Esophagus squamous epithelium (tissue), 5 donors: ENCODE results near the gene KLHL42. TPM values are rescaled to one million over a fixed set of nuclear protein-coding genes. Genes with fewer than 3 reads are reported as not detected.

ENCODE experiments used
- DNase-seq: peaks from one replicate; lab custom pipeline; 2025; lab: John Stamatoyannopoulos, UW
- H3K27ac ChIP-seq, 4 donors: fragments of 200-600 bp; sonication (generic); one replicate each; pipeline ENCODE4 v1.5.1; 2016 to 2019; ENCODE audit warnings: mild to moderate bottlenecking in 1 of 4
- H3K27me3 ChIP-seq, 4 donors: fragments of 200-600 bp; sonication (generic); 1 replicate in 3 of 4; 2 replicates in 1 of 4; pipeline versions ENCODE4 v1.5.1 to v1.6.0; 2017 to 2021; ENCODE audit warnings: antibody characterized with exemption in 1 of 4
- H3K36me3 ChIP-seq, 3 donors: fragments of 200-600 bp; sonication (generic); one replicate each; pipeline ENCODE4 v1.5.1; 2016 to 2019
- H3K4me1 ChIP-seq, 3 donors: fragments of 200-600 bp; sonication (generic); one replicate each; pipeline ENCODE4 v1.5.1; 2017 to 2019
- H3K4me3 ChIP-seq, 4 donors: fragments of 200-600 bp; sonication (generic); 1 replicate in 3 of 4; 2 replicates in 1 of 4; pipeline ENCODE4 v1.5.1; 2016 to 2019; ENCODE audit warnings: mild to moderate bottlenecking in 2 of 4, moderate library complexity in 1 of 4
- H3K9me3 ChIP-seq, 3 donors: fragments of 200-600 bp; sonication (generic); one replicate each; pipeline ENCODE4 v1.5.1; 2016 to 2019
- POLR2A ChIP-seq, 4 donors: fragments of 450-650 bp; IDR thresholded peaks; one replicate each; pipeline ENCODE4 v1.6.1; 2017; ENCODE audit warnings: antibody characterized with exemption in 4 of 4, mild to moderate bottlenecking in 4 of 4, moderate library complexity in 3 of 4
- intact Hi-C: fragments of 100-400 bp; cut with DNase I; formaldehyde crosslinking; loops from one replicate; pipeline ENCODE4 v1.15.0; 2022
- small RNA-seq, 4 donors: library from RNA; depleted of rRNA; stranded (forward); fragments of <200 nt; gene quantifications; one replicate each; pipeline ENCODE3, GENCODE V24; 2016
- total RNA-seq, 4 donors: library from RNA; depleted of rRNA; stranded (reverse); fragments of >200 nt; gene quantifications; one replicate each; pipeline ENCODE4 v1.1.0, GENCODE V29; 2016
- TF ChIP-seq, protein P1 (sequence below), 6 experiments: fragments of 450-650 bp in 4 of 6; fragments of 200-600 bp in 2 of 6; sonication (generic) in 2 of 6; IDR thresholded peaks; one replicate each; pipeline ENCODE4 v1.5.1; 2016 to 2019; ENCODE audit warnings: antibody characterized with exemption in 6 of 6, mild to moderate bottlenecking in 4 of 6, moderate library complexity in 4 of 6
- donor health status: DM: yes; HTN: yes; CAD: no.

Gene KLHL42
- total RNA-seq, 4 donors from 2014 or later: 9.2 to 33.2 (median 11.3) TPM

DNA sequence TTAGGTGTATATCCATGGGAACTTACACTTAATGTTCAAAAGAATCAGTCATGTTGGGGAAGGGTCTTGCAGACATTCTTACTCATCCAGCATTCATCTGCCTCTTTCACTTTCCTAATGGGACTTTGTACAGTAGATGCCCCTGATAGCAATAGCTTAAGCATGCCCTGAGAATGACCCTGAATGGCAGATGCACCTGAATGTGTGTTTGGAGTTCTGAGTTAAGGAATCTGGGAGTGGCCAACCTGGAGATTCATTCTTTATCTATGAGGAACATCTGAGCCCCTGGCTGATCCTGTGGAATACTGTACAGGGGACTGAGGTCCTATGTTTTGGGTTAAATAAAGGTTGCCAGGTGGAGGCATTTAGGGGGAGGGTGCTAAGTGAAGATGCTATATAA is 71.3 kb downstream of the KLHL42 start:
- no peak overlapping the region for H3K27ac ChIP-seq
- H3K4me1 ChIP-seq: no peaks in the 10 kb centered on the region
- peaks cover 0 to 7% (median 0%) of the 10 kb centered on the region in 3 donors for H3K9me3 ChIP-seq
- H3K27me3 ChIP-seq: no peaks in the 10 kb centered on the region
- H3K4me3 ChIP-seq: no peak overlapping the region
- TF ChIP-seq, protein P1, sequence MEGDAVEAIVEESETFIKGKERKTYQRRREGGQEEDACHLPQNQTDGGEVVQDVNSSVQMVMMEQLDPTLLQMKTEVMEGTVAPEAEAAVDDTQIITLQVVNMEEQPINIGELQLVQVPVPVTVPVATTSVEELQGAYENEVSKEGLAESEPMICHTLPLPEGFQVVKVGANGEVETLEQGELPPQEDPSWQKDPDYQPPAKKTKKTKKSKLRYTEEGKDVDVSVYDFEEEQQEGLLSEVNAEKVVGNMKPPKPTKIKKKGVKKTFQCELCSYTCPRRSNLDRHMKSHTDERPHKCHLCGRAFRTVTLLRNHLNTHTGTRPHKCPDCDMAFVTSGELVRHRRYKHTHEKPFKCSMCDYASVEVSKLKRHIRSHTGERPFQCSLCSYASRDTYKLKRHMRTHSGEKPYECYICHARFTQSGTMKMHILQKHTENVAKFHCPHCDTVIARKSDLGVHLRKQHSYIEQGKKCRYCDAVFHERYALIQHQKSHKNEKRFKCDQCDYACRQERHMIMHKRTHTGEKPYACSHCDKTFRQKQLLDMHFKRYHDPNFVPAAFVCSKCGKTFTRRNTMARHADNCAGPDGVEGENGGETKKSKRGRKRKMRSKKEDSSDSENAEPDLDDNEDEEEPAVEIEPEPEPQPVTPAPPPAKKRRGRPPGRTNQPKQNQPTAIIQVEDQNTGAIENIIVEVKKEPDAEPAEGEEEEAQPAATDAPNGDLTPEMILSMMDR (IDR thresholded peaks at IDR 0.05): no peak
- TF ChIP-seq POLR2A (IDR thresholded peaks at IDR 0.05): no peak
- DNase-seq: no peak
- intact Hi-C loops: no loop called here
- no peaks in the 10 kb centered on the region for H3K36me3 ChIP-seq

DNA sequence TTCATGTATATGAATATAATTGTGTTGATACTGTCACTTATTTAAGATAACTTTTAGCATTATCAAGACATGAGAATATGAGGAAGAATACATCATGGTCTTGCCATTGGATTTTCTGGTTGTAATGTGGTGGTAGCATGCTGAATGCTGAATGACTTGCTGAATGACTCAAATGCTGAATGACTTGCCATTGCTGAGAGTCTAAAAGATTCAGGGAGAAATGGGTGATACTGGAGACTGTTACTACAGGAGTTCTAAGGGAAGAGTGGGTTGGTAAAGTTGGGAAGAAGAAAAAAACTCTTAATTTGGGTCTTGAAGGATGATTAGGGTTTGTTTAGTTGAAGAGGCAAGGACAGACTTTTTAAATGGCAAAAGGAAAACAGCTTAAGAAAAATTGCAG is 72.1 kb downstream of the KLHL42 start:
- H3K36me3 ChIP-seq: no peaks in the 10 kb centered on the region
- no peak overlapping the region for H3K4me3 ChIP-seq
- H3K9me3 ChIP-seq: peaks cover 0 to 7% (median 0%) of the 10 kb centered on the region in 3 donors
- H3K4me1 ChIP-seq: no peaks in the 10 kb centered on the region
- H3K27me3 ChIP-seq: no peaks in the 10 kb centered on the region
- no peak for TF ChIP-seq POLR2A (IDR thresholded peaks at IDR 0.05)
- TF ChIP-seq, protein P1 (IDR thresholded peaks at IDR 0.05): no peak
- no peak for DNase-seq
- intact Hi-C loops: no loop called here
- no peak overlapping the region for H3K27ac ChIP-seq

Small RNA genes within 50 kb of the gene (small RNA-seq; reads per million reads assigned to genes)
- gene RF00019 (0 reads per million in 4 donors), gene RF02271 (0 reads per million in 4 donors)

Other genes starting within 250 kb of the KLHL42 start
- gene REP15, start 83.8 kb upstream of the KLHL42 start, total RNA-seq: 1 to 10 TPM in 2 of 4 donors, under 1 TPM in 1, not detected in 1; 0.30 to 2.9 (median 1.6) TPM
- gene MRPS35, start 69.4 kb upstream of the KLHL42 start, total RNA-seq: 10 to 100 TPM; 25.7 to 61.8 (median 56.3) TPM
- gene MANSC4, start within 50 bp of the KLHL42 start, total RNA-seq: not detected
- gene PTHLH, start 192.5 kb downstream of the KLHL42 start, total RNA-seq: 1 to 10 TPM; 4.5 to 9.6 (median 5.6) TPM